ENCODE measurements around the gene APOH.

DNA sequence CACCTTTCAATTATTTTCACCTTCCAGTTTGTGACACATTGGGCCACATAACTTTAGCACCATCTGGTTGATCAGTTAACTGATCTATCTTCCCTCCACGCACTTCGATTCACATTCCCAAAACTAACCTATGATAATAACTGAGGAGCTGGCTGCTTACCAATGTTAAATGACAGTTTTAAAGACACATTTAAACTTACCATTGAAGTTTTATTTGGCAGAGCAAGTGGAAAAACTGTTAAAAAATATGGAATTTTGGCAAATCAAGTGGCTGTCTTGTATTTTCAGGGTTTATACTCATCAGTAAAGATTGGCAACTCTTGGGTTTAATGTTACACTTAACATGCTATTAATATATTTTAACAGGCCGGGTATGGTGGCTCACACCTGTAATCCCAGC is 5.4 kb upstream of the APOH start:
- TF ChIP-seq, protein P1, sequence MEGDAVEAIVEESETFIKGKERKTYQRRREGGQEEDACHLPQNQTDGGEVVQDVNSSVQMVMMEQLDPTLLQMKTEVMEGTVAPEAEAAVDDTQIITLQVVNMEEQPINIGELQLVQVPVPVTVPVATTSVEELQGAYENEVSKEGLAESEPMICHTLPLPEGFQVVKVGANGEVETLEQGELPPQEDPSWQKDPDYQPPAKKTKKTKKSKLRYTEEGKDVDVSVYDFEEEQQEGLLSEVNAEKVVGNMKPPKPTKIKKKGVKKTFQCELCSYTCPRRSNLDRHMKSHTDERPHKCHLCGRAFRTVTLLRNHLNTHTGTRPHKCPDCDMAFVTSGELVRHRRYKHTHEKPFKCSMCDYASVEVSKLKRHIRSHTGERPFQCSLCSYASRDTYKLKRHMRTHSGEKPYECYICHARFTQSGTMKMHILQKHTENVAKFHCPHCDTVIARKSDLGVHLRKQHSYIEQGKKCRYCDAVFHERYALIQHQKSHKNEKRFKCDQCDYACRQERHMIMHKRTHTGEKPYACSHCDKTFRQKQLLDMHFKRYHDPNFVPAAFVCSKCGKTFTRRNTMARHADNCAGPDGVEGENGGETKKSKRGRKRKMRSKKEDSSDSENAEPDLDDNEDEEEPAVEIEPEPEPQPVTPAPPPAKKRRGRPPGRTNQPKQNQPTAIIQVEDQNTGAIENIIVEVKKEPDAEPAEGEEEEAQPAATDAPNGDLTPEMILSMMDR (optimal IDR thresholded peaks at IDR 0.05 in 1 of 3, IDR thresholded peaks at IDR 0.05 in 1 of 3, conservative IDR thresholded peaks at IDR 0.05 in 1 of 3; ENCODE audit: extremely low read depth in 1 of 3, insufficient read depth in 2 of 3, low read length in 3 of 3): no peak
- TF ChIP-seq EZH2 (IDR thresholded peaks at IDR 0.05; ENCODE audit: low read length): no peak

All from keratinocyte (primary cell).